DOHH2 (cell line): ENCODE results near the gene VGLL4.
"Not testable (repeated sequence)": the region's sequence is repeated elsewhere in the genome, so short reads cannot be mapped to it uniquely, and the experiment has no call there.

Experiments
- H3F3A ChIP-seq: fragments of 200-600 bp; sonication (generic), shearing (Covaris generic); 2 replicates; pipeline ENCODE4 v1.6.0; 2016; ENCODE audit warnings: antibody characterized with exemption, mild to moderate bottlenecking; ENCODE audit not compliant: control insufficient read depth, insufficient read depth
- H3K27ac ChIP-seq: fragments of 200-600 bp; sonication (generic); 2 replicates; pipeline ENCODE4 v1.5.1; 2014; ENCODE audit warnings: low read depth, mild to moderate bottlenecking, low read length, moderate library complexity
- H3K27me3 ChIP-seq: fragments of 200-600 bp; sonication (generic); 2 replicates; pipeline ENCODE4 v1.6.1; 2014; ENCODE audit warnings: mild to moderate bottlenecking, low read length, mixed read lengths; ENCODE audit not compliant: control insufficient read depth
- H3K36me3 ChIP-seq: fragments of 200-600 bp; sonication (generic); 2 replicates; pipeline ENCODE4 v1.6.1; 2014; ENCODE audit warnings: mild to moderate bottlenecking, low read length, moderate library complexity, mixed read lengths; ENCODE audit not compliant: control insufficient read depth
- H3K4me1 ChIP-seq: fragments of 200-600 bp; sonication (generic); 2 replicates; pipeline ENCODE4 v1.6.1; 2014; ENCODE audit warnings: mild to moderate bottlenecking, low read length, mixed read lengths; ENCODE audit not compliant: control insufficient read depth
- H3K4me2 ChIP-seq: fragments of 200-600 bp; sonication (generic); 2 replicates; pipeline ENCODE4 v1.6.0; 2014; ENCODE audit warnings: mild to moderate bottlenecking, low read length, moderate library complexity
- H3K4me3 ChIP-seq: fragments of 200-600 bp; sonication (generic); 2 replicates; pipeline ENCODE4 v1.5.1; 2014; ENCODE audit warnings: mild to moderate bottlenecking, low read length, mixed read lengths
- H3K79me2 ChIP-seq: fragments of 200-600 bp; sonication (generic); 2 replicates; pipeline ENCODE4 v1.6.1; 2014; ENCODE audit warnings: mild to moderate bottlenecking, low read length, mixed read lengths; ENCODE audit not compliant: control insufficient read depth
- H3K9me2 ChIP-seq: fragments of 200-600 bp; sonication (generic); replicated peaks from 2 replicates; pipeline ENCODE4 v1.6.1; 2014; ENCODE audit warnings: mild to moderate bottlenecking, low read length, mixed read lengths; ENCODE audit not compliant: control insufficient read depth
- H3K9me3 ChIP-seq: fragments of 200-600 bp; sonication (generic); 2 replicates; pipeline ENCODE4 v1.6.1; 2014; ENCODE audit warnings: antibody characterized with exemption, low read length, mixed read lengths; ENCODE audit not compliant: control insufficient read depth, insufficient read depth
- H4K20me1 ChIP-seq: fragments of 200-600 bp; sonication (generic); 2 replicates; pipeline ENCODE4 v1.6.0; 2014; ENCODE audit warnings: low read depth, mild to moderate bottlenecking, antibody characterized with exemption, low read length, moderate library complexity; ENCODE audit not compliant: control insufficient read depth, insufficient read depth
- EZH2phosphoT487 ChIP-seq: fragments of 200-600 bp; sonication (generic); IDR thresholded peaks from 2 replicates; pipeline ENCODE4 v1.6.1; 2017; ENCODE audit warnings: borderline replicate concordance, mild to moderate bottlenecking, antibody characterized with exemption, low read length, moderate library complexity, mixed read lengths
- TF ChIP-seq, protein P1 (sequence below): fragments of 200-600 bp; sonication (generic); IDR thresholded peaks from one replicate; pipeline ENCODE4 v1.5.1; 2014; ENCODE audit warnings: antibody characterized with exemption, mild to moderate bottlenecking, low read depth, low read length; ENCODE audit not compliant: poor library complexity, severe bottlenecking

Gene VGLL4

DNA sequence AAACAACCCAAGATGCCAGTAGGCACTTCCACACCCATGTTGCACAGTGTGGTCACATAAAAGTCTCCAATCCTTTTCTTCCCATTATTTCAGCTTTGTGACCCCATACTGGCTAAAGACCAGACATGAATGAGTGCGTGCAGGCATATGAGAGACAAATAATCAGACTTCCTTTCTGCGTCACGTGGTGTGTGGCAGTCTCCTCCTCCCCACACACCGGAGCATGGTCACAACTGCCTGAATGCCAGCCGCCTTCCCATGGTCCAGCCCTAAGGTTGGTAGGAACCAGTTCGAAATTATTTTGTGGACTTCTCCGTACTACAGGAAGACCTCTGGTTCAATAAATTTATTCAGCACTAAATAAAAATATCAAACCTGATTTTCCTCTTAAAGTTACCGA lies 65.5 kb downstream of the VGLL4 start:
- no peak for TF ChIP-seq EZH2phosphoT487
- Histone ChIP-seq H3K4me1 (peaks cover 46% of the 10 kb centered on the region), H3F3A (peaks cover 6% of the 10 kb centered on the region), H3K27ac (no peak overlapping the region), H3K9me2 (no peaks in the 10 kb centered on the region), H3K4me2 (no peak overlapping the region), H3K27me3 (no peaks in the 10 kb centered on the region), H3K36me3 (peaks cover 68% of the 10 kb centered on the region), H3K9me3 (no peaks in the 10 kb centered on the region), H3K4me3 (no peak overlapping the region), H4K20me1 (peaks cover 41% of the 10 kb centered on the region), H3K79me2 (peaks cover 97% of the 10 kb centered on the region)

DNA sequence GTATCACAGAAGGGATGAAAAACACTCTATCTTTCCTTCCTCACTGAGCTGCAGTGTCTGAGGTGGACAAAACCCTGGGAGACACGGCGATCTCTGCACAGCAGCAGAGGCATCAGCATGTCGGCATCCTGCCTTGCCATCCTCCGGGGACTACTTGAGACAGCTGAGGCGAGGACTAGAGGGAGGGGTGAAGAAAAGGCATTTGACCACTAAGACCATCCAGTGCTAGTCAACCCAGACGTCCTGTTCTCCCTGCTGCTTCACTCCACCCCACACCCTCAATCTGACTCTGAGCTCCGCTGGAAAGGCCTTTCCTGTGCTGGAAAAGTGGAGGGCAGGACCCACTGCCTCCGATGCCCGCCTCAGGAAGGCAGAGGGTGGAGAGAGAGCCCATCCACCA lies 67.3 kb downstream of the VGLL4 start:
- H3K9me3 ChIP-seq = no peaks in the 10 kb centered on the region
- no peaks in the 10 kb centered on the region for H3K27me3 ChIP-seq
- H3K9me2 ChIP-seq = no peaks in the 10 kb centered on the region
- H3K4me3 ChIP-seq = no peak overlapping the region
- H3F3A ChIP-seq = no peaks in the 10 kb centered on the region
- TF ChIP-seq, protein P1, sequence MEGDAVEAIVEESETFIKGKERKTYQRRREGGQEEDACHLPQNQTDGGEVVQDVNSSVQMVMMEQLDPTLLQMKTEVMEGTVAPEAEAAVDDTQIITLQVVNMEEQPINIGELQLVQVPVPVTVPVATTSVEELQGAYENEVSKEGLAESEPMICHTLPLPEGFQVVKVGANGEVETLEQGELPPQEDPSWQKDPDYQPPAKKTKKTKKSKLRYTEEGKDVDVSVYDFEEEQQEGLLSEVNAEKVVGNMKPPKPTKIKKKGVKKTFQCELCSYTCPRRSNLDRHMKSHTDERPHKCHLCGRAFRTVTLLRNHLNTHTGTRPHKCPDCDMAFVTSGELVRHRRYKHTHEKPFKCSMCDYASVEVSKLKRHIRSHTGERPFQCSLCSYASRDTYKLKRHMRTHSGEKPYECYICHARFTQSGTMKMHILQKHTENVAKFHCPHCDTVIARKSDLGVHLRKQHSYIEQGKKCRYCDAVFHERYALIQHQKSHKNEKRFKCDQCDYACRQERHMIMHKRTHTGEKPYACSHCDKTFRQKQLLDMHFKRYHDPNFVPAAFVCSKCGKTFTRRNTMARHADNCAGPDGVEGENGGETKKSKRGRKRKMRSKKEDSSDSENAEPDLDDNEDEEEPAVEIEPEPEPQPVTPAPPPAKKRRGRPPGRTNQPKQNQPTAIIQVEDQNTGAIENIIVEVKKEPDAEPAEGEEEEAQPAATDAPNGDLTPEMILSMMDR = no peak
- TF ChIP-seq EZH2phosphoT487 = no peak
- peaks cover 95% of the 10 kb centered on the region for H3K79me2 ChIP-seq
- H3K27ac ChIP-seq = no peak overlapping the region
- peaks cover 26% of the 10 kb centered on the region for H4K20me1 ChIP-seq
- no peak overlapping the region for H3K4me2 ChIP-seq
- H3K4me1 ChIP-seq = peaks cover 28% of the 10 kb centered on the region
- peaks cover 63% of the 10 kb centered on the region for H3K36me3 ChIP-seq

- Histone ChIP-seq H3K27me3 (no peaks in the 10 kb centered on the region), H3K79me2 (peaks cover 95% of the 10 kb centered on the region), H3K9me2 (no peaks in the 10 kb centered on the region), H3F3A (no peaks in the 10 kb centered on the region), H3K27ac (no peak overlapping the region), H3K36me3 (peaks cover 64% of the 10 kb centered on the region), H4K20me1 (peaks cover 23% of the 10 kb centered on the region), H3K4me1 (peaks cover 25% of the 10 kb centered on the region), H3K4me3 (no peak overlapping the region), H3K4me2 (no peak overlapping the region), H3K9me3 (no peaks in the 10 kb centered on the region)
- no peak for TF ChIP-seq EZH2phosphoT487
- TF ChIP-seq, protein P1 = no peak
Observed at GRCh38 chr3:11575677-11576076, 68.0 kb downstream of the VGLL4 start.

- H3K4me2 ChIP-seq = no peak overlapping the region
- H3K27ac ChIP-seq = no peak overlapping the region
- H3K4me3 ChIP-seq = no peak overlapping the region
- no peaks in the 10 kb centered on the region for H3F3A ChIP-seq
- no peaks in the 10 kb centered on the region for H3K9me2 ChIP-seq
- H4K20me1 ChIP-seq = peaks cover 21% of the 10 kb centered on the region
- TF ChIP-seq EZH2phosphoT487 = no peak
- TF ChIP-seq, protein P1 = no peak
- H3K27me3 ChIP-seq = no peaks in the 10 kb centered on the region
- H3K4me1 ChIP-seq = peaks cover 25% of the 10 kb centered on the region
- H3K9me3 ChIP-seq = no peaks in the 10 kb centered on the region
- H3K79me2 ChIP-seq = peaks cover 95% of the 10 kb centered on the region
- H3K36me3 ChIP-seq = peaks cover 62% of the 10 kb centered on the region
Observed at GRCh38 chr3:11574981-11575669, 68.6 kb downstream of the VGLL4 start.

GRCh38 chr3:11572660-11573059 lies 71.1 kb downstream of the VGLL4 start:
- not testable (repeated sequence) for H3K4me3 ChIP-seq, H3K27me3 ChIP-seq, H3K9me3 ChIP-seq, H3K9me2 ChIP-seq, H3K27ac ChIP-seq, H3F3A ChIP-seq, H3K4me2 ChIP-seq
- Histone ChIP-seq H4K20me1 (peaks cover 15% of the 10 kb centered on the region; the same call in 1 of the 2 replicates), H3K79me2 (peaks cover 98% of the 10 kb centered on the region), H3K4me1 (peaks cover 14% of the 10 kb centered on the region), H3K36me3 (peaks cover 69% of the 10 kb centered on the region)
